ENCODE data around the gene ROM1. TPM values are rescaled to one million over a fixed set of nuclear protein-coding genes. Genes with fewer than 3 reads are reported as not detected.

Gene ROM1
- total and polyA plus RNA-seq, 2 donors (not counting 3 experiments of a cell fraction or from before 2014, with no cell fraction given), result 5.3 to 8.8 TPM

DNA sequence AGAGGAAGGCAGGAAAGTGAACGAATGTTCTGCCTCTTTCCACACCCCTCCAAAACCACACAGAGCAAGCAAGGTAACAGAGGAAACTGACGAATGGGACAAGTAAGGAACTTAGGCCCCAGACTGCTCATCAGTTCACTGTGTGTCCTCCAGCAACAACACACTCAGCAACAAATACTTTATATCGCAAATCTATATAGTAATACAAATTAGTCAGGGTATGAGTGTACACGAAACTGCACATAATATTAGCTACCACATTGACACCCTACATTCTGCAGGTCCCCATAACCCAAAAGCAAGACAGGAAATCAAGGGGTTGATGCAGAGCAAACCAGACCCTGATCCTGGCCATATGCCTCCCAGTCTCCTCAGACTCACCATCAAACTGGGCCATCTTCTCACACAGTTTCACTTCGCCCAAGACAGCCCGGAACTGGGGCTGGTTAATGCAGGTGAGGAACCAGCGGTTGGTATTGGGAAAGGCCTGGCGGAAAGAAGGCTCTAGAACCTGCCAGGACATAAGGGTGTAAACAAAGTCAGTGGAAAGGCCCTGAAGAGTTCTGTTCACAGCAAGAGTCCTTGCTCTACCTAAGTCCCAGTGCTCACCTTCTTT lies 45.9 kb upstream of the ROM1 start:
- H3K27me3 ChIP-seq (ENCODE audit: control insufficient read depth in 2 of 2, insufficient read depth in 2 of 2, low read length in 2 of 2), result no peaks in the 10 kb centered on the region
- no peak overlapping the region for H3K27ac ChIP-seq (ENCODE audit: insufficient read depth, low read depth, low read length)
- peaks cover 8% of the 10 kb centered on the region for H4K20me1 ChIP-seq (replicated peaks; ENCODE audit: control insufficient read depth, extremely low read depth, insufficient read depth, low read length)
- TF ChIP-seq EZH2 (IDR thresholded peaks at IDR 0.05; ENCODE audit: borderline replicate concordance, low read depth, low read length, severe bottlenecking), result no peak
- TF ChIP-seq JUN (IDR thresholded peaks at IDR 0.05; ENCODE audit: borderline replicate concordance, insufficient read depth, insufficient read length, low read depth), result no peak
- no peak for TF ChIP-seq POLR2A (IDR thresholded peaks at IDR 0.05; ENCODE audit: low read depth, low read length)
- no peak for TF ChIP-seq GATA2 (IDR thresholded peaks at IDR 0.05; ENCODE audit: insufficient read depth, insufficient read length, low read depth, low read length)
- TF ChIP-seq, protein P1, sequence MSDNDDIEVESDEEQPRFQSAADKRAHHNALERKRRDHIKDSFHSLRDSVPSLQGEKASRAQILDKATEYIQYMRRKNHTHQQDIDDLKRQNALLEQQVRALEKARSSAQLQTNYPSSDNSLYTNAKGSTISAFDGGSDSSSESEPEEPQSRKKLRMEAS (IDR thresholded peaks at IDR 0.05; ENCODE audit: insufficient read depth, insufficient read length), result no peak
- TF ChIP-seq, protein P2, sequence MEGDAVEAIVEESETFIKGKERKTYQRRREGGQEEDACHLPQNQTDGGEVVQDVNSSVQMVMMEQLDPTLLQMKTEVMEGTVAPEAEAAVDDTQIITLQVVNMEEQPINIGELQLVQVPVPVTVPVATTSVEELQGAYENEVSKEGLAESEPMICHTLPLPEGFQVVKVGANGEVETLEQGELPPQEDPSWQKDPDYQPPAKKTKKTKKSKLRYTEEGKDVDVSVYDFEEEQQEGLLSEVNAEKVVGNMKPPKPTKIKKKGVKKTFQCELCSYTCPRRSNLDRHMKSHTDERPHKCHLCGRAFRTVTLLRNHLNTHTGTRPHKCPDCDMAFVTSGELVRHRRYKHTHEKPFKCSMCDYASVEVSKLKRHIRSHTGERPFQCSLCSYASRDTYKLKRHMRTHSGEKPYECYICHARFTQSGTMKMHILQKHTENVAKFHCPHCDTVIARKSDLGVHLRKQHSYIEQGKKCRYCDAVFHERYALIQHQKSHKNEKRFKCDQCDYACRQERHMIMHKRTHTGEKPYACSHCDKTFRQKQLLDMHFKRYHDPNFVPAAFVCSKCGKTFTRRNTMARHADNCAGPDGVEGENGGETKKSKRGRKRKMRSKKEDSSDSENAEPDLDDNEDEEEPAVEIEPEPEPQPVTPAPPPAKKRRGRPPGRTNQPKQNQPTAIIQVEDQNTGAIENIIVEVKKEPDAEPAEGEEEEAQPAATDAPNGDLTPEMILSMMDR (IDR thresholded peaks at IDR 0.05; ENCODE audit: extremely low read depth in 1 of 2, insufficient read depth in 1 of 2, low read depth in 1 of 2, low read length in 2 of 2), result no peak
- TF ChIP-seq POLR2AphosphoS5 (IDR thresholded peaks at IDR 0.05; ENCODE audit: insufficient read depth, low read depth, low read length), result no peak
- TF ChIP-seq FOS (IDR thresholded peaks at IDR 0.05; ENCODE audit: borderline replicate concordance, insufficient read depth, low read length), result no peak
- no peak for TF ChIP-seq MYC (IDR thresholded peaks at IDR 0.05; ENCODE audit: low read depth, low read length)
- no peak overlapping the region for H3K4me3 ChIP-seq (replicated peaks in 1 of 3; ENCODE audit: insufficient read depth in 1 of 3, low read depth in 1 of 3, low read length in 3 of 3)
- ChIA-PET POLR2A (interaction anchor here (1.0 kb wide), 1 partner anchor 24 kb away, joined by 6 read pairs; the partner anchor contains the start of gene TUT1), CTCF (interaction anchor here (0.7 to 5.9 kb wide), 4 partner anchors 10 to 172 kb away, joined by 3 to 33 read pairs (median 4); no protein-coding TSS in a partner anchor)
- FAIRE-seq (no peak), DNase-seq (ENCODE audit: low read depth, low spot score) (no peak)
- no peak overlapping the region for H2AFZ ChIP-seq (ENCODE audit: low read depth, low read length)
- H3K79me2 ChIP-seq (ENCODE audit: control insufficient read depth, insufficient read depth, low read length), result peaks cover 79% of the 10 kb centered on the region
- no peak overlapping the region for H3K9ac ChIP-seq (replicated peaks; ENCODE audit: extremely low read depth, insufficient read depth, low read length)
- no peaks in the 10 kb centered on the region for H3K9me1 ChIP-seq (replicated peaks; ENCODE audit: control insufficient read depth, extremely low read depth, insufficient read depth, low read length)
- intact Hi-C loops (cut with micrococcal nuclease) (no loop called here), dilution Hi-C loops (cut with MboI; ENCODE audit: extremely low pct_ligation_motif_present, low sequenced_read_pairs) (no loop called here)
- peaks cover 39 to 47% of the 10 kb centered on the region in 2 experiments for H3K36me3 ChIP-seq (ENCODE audit: control insufficient read depth in 2 of 2, extremely low read depth in 1 of 2, insufficient read depth in 2 of 2, low read length in 2 of 2)
- H3K9me3 ChIP-seq (replicated peaks; ENCODE audit: control insufficient read depth, insufficient read depth, low read length), result no peaks in the 10 kb centered on the region
- no TSS peak for BruUV-seq (replicated peaks)
- no peak overlapping the region for H3K4me2 ChIP-seq (ENCODE audit: insufficient read depth, low read length)
- H3K4me1 ChIP-seq (ENCODE audit: control insufficient read depth, extremely low read depth, insufficient read depth, low read length), result peaks cover 15% of the 10 kb centered on the region

All from endothelial cell of umbilical vein (primary cell).